PC-9 (cell line): Measurements from ENCODE around the gene RETN. TPM values are rescaled to one million over a fixed set of nuclear protein-coding genes. Genes with fewer than 3 reads are reported as not detected.

ENCODE experiments used
- BruUV-seq: library from RNA; stranded (reverse); fragments of 400-500 nt; replicated peaks from 2 replicates; lab custom pipeline; 2021; lab: Mats Ljungman, UMichigan
- CTCF ChIA-PET: fragments of 300-600 bp; sonication (Branson Sonifier 250); formaldehyde crosslinking; loops from one replicate; lab custom pipeline; 2022; ENCODE audit warnings: antibody characterized with exemption; lab: Charles Lee
- POLR2A ChIA-PET: fragments of 300-600 bp; sonication (Branson Sonifier 250); formaldehyde crosslinking; loops from one replicate; lab custom pipeline; 2022; ENCODE audit warnings: antibody characterized with exemption; ENCODE audit not compliant: unreplicated experiment; lab: Charles Lee
- DNase-seq, 2 experiments: peaks; one replicate each; pipeline versions ENCODE4 v3.0.0 to v3.0.0-alpha.2; 2015 to 2022; ENCODE audit warnings: mixed read lengths in 1 of 2
- H2AFZ ChIP-seq: fragments of 200-600 bp; sonication (generic); 2 replicates; pipeline ENCODE4 v1.8.1; 2017; ENCODE audit warnings: antibody characterized with exemption
- H3F3A ChIP-seq: fragments of 200-600 bp; sonication (generic); 2 replicates; pipeline ENCODE4 v1.8.1; 2017; ENCODE audit warnings: antibody characterized with exemption, mild to moderate bottlenecking, low read depth; ENCODE audit not compliant: insufficient read depth
- H3K27ac ChIP-seq: fragments of 200-600 bp; sonication (generic); 2 replicates; pipeline ENCODE4 v1.6.1; 2016; ENCODE audit warnings: mixed run types
- H3K27me3 ChIP-seq: fragments of 200-600 bp; sonication (generic); 2 replicates; pipeline ENCODE4 v1.6.1; 2016; ENCODE audit warnings: low read depth, mixed run types; ENCODE audit not compliant: insufficient read depth
- H3K36me3 ChIP-seq: fragments of 200-600 bp; sonication (generic); 2 replicates; pipeline ENCODE4 v1.6.1; 2016; ENCODE audit warnings: low read depth, mixed run types
- H3K4me1 ChIP-seq: fragments of 200-600 bp; sonication (generic); replicated peaks from 2 replicates; pipeline ENCODE4 v1.6.1; 2016; ENCODE audit warnings: mixed run types; ENCODE audit not compliant: insufficient read depth
- H3K4me2 ChIP-seq: fragments of 200-600 bp; sonication (generic); 2 replicates; pipeline ENCODE4 v1.6.1; 2017; ENCODE audit warnings: mixed run types
- H3K4me3 ChIP-seq: fragments of 200-600 bp; sonication (generic); 2 replicates; pipeline ENCODE4 v1.6.1; 2016; ENCODE audit warnings: mixed run types
- H3K79me2 ChIP-seq: fragments of 200-600 bp; sonication (generic); 2 replicates; pipeline ENCODE4 v1.6.1; 2017; ENCODE audit warnings: low read depth, mixed run types
- H3K9me2 ChIP-seq: fragments of 200-600 bp; sonication (generic); 2 replicates; pipeline ENCODE4 v1.8.1; 2017; ENCODE audit warnings: mild to moderate bottlenecking; ENCODE audit not compliant: insufficient read depth
- H3K9me3 ChIP-seq: fragments of 200-600 bp; sonication (generic); 2 replicates; pipeline ENCODE4 v1.8.1; 2016; ENCODE audit warnings: low read depth; ENCODE audit not compliant: insufficient read depth
- H4K20me1 ChIP-seq: fragments of 200-600 bp; sonication (generic); 2 replicates; pipeline ENCODE4 v1.8.1; 2017; ENCODE audit not compliant: insufficient read depth
- EZH2 ChIP-seq: fragments of 200-600 bp; sonication (generic); IDR thresholded peaks from 2 replicates; pipeline ENCODE4 v1.8.0; 2017; ENCODE audit warnings: antibody characterized with exemption, low read depth
- intact Hi-C: fragments of 100-400 bp; cut with micrococcal nuclease; formaldehyde crosslinking; loops from one replicate; pipeline ENCODE4 v1.10.0; 2022; ENCODE audit not compliant: unreplicated experiment
- total RNA-seq: library from RNA; stranded (reverse); gene quantifications from 2 replicates; pipeline ENCODE4 v1.2.3, GENCODE V29; 2021
- TF ChIP-seq, protein P1 (sequence below): fragments of 200-600 bp; sonication (generic); conservative IDR thresholded peaks from 2 replicates; pipeline ENCODE4 v1.6.1; 2017; ENCODE audit warnings: mixed run types, antibody characterized with exemption, mild to moderate bottlenecking, moderate library complexity

Gene RETN
- total RNA-seq, 1 experiment from 2014 or later, result not detected

DNA sequence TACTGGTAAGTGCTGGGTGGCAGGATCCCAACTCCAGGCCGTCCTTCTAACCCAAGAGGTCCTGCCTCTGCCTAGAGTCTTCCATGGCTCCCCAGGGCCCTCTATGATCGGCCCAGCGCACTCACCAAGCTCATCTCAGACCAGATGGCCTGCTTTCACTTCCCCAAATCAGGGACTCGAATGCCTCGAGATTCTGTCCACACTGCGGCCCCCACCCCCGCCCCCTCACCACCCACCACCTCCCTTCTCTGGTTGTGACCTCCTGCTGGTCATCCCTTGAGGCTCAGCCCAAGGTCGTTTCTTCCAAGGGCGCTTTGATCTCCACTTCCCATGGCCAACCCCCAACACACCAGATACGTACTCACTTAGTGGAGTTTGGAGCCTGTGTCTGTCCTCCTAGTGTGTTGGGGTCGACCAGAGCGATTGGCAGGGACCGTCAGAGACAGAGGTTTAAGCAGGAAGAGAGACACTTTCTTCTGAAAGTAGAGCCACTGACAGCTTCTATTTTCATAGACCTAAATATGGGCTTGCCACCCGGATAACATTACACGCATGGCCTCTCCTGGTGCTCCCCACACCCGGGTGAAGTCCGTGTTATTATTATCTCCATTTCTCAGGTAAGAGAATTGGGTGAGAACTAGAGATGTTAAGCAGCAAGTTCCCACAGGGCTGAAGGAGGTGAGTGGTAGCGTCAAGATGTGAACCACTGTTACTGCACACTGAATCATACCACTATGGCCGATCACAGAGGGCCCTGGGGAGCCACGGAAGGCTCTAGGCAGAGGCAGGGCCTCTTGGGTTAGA, 33.0 kb downstream of the RETN start, which contains the start of gene FCER2:
Gene FCER2, minus strand, starts transcription at position 478 of the 804 bp plus-strand sequence. CDS start 2,371 bp downstream, outside the sequence.
- Histone ChIP-seq H4K20me1 (no peaks in the 10 kb centered on the region), H3K9me2 (no peaks in the 10 kb centered on the region), H3K27me3 (peaks cover 47% of the 10 kb centered on the region), H2AFZ (no peak within 1 kb of the TSS), H3K4me2 (no peak within 1 kb of the TSS), H3K36me3 (no peaks in the 10 kb centered on the region), H3K4me3 (no peak within 1 kb of the TSS), H3K4me1 (no peaks in the 10 kb centered on the region), H3K9me3 (no peaks in the 10 kb centered on the region), H3K79me2 (no peaks in the 10 kb centered on the region), H3K27ac (no peak within 1 kb of the TSS), H3F3A (peaks cover 7% of the 10 kb centered on the region; the same call in 1 of the 2 replicates)
- intact Hi-C loops, result no loop called here
- POLR2A ChIA-PET, result no interaction called here
- no peak for DNase-seq
- CTCF ChIA-PET, result no interaction called here
- TF ChIP-seq EZH2, result no peak
- TF ChIP-seq, protein P1, sequence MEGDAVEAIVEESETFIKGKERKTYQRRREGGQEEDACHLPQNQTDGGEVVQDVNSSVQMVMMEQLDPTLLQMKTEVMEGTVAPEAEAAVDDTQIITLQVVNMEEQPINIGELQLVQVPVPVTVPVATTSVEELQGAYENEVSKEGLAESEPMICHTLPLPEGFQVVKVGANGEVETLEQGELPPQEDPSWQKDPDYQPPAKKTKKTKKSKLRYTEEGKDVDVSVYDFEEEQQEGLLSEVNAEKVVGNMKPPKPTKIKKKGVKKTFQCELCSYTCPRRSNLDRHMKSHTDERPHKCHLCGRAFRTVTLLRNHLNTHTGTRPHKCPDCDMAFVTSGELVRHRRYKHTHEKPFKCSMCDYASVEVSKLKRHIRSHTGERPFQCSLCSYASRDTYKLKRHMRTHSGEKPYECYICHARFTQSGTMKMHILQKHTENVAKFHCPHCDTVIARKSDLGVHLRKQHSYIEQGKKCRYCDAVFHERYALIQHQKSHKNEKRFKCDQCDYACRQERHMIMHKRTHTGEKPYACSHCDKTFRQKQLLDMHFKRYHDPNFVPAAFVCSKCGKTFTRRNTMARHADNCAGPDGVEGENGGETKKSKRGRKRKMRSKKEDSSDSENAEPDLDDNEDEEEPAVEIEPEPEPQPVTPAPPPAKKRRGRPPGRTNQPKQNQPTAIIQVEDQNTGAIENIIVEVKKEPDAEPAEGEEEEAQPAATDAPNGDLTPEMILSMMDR, result no peak
- no TSS peak for BruUV-seq

DNA sequence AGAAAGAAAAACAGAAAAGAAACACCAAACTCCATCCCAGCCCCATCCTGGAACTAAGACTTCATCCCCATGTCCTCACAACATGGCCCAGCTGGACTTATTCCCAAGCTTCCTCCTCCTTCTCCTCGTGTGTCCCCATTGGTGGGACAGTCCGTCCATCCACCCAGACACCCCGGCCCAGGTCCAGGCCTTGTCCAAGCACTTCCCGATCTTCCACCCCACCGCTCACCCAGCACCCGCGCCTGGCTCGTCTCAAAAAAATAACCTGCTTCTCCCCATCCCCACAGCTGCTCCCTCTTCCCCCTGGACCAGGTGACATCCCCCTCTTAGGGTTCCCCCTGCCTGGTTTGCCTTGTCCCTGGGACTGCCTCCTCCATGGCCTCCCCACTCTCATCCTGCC, 34.5 kb downstream of the RETN start:
- intact Hi-C loops, result no loop called here
- Histone ChIP-seq H3K9me3 (no peaks in the 10 kb centered on the region), H3K4me2 (no peak overlapping the region), H4K20me1 (no peaks in the 10 kb centered on the region), H2AFZ (no peak overlapping the region), H3K9me2 (no peaks in the 10 kb centered on the region), H3K27me3 (peaks cover 32% of the 10 kb centered on the region), H3K27ac (no peak overlapping the region), H3K79me2 (no peaks in the 10 kb centered on the region), H3K4me3 (no peak overlapping the region), H3K4me1 (no peaks in the 10 kb centered on the region), H3K36me3 (no peaks in the 10 kb centered on the region), H3F3A (peaks cover 7% of the 10 kb centered on the region; the same call in 1 of the 2 replicates)
- TF ChIP-seq EZH2, result no peak
- TF ChIP-seq, protein P1, result no peak
- DNase-seq, result no peak
- CTCF ChIA-PET, result no interaction called here
- no TSS peak for BruUV-seq
- POLR2A ChIA-PET, result interaction anchor here (0.6 kb wide), 1 partner anchor 54 kb away, joined by 5 read pairs; no protein-coding TSS in a partner anchor

DNA sequence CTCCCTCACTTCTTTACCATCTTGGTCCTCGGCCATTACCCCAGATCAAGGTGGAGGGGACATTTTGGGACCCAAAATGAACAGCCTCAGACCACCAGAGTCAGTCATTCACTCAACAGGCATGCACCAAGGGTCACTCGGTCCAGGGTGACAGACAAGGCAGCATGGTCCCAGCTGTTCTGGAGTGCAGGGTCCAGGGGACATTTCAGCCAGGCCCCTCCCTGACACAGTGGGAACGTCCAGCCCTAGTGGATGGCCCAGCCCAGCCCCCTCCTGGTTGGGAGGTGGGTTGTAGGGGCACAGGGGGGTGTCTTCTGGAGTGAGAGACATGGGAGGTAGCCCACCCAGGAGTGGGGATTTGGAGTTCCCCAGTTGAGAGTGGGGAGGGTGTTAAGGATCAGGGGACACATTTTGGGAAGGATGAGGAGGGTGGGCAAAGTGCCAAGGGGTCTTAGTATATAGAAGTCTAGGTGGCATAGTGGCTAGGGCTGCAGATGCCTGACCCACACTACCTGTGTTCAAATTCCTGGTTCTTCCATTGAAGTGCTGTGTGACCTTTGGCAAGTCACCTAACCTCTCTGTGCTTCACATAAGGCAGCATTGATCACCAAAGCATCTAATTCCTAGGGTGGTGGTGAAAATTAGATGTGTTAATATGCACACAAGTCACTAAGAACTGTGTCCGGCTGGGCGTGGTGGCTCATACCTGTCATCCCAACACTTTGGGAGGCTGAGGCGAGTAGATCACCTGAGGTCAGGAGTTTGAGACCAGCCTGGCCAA, 35.6 kb downstream of the RETN start:
- Histone ChIP-seq H3F3A (peaks cover 7% of the 10 kb centered on the region; the same call in 1 of the 2 replicates), H3K4me2 (no peak overlapping the region), H3K27ac (no peak overlapping the region), H3K9me2 (no peaks in the 10 kb centered on the region), H3K27me3 (peaks cover 21% of the 10 kb centered on the region), H2AFZ (no peak overlapping the region), H3K9me3 (no peaks in the 10 kb centered on the region), H4K20me1 (no peaks in the 10 kb centered on the region), H3K36me3 (no peaks in the 10 kb centered on the region), H3K4me1 (no peaks in the 10 kb centered on the region), H3K4me3 (no peak overlapping the region), H3K79me2 (no peaks in the 10 kb centered on the region)
- DNase-seq, result no peak
- CTCF ChIA-PET, result no interaction called here
- no TSS peak for BruUV-seq
- POLR2A ChIA-PET, result no interaction called here
- intact Hi-C loops, result no loop called here
- TF ChIP-seq, protein P1, result no peak
- TF ChIP-seq EZH2, result no peak
